ENCODE measurements around the gene NIPAL4.

The NIPAL4 gene

GRCh38 chr5:157463081-157463480 lies 3.1 kb downstream of the NIPAL4 start:
- H3K27ac ChIP-seq (ENCODE audit: low read depth, low read length) = peak overlapping the region; percentile 7; the same call in 1 of the 2 replicates
- H3K27me3 ChIP-seq (ENCODE audit: insufficient read depth, low read length) = peaks cover 19% of the 10 kb centered on the region
- H2AFZ ChIP-seq (ENCODE audit: low read length, unreplicated experiment) = no peak overlapping the region
- H3K36me3 ChIP-seq (ENCODE audit: insufficient read depth, low read length) = no peaks in the 10 kb centered on the region
- no peak overlapping the region for H3K4me3 ChIP-seq (ENCODE audit: low read depth, low read length)
- peaks cover 21% of the 10 kb centered on the region for H3K4me1 ChIP-seq (ENCODE audit: control insufficient read depth, insufficient read depth, low read length, unreplicated experiment)
- H3K79me2 ChIP-seq (ENCODE audit: control insufficient read depth, insufficient read depth, low read length, unreplicated experiment) = no peaks in the 10 kb centered on the region

- H2AFZ ChIP-seq (ENCODE audit: low read length, unreplicated experiment) = no peak overlapping the region
- peak overlapping the region; percentile 74 for H3K27ac ChIP-seq (ENCODE audit: low read depth, low read length)
- H3K4me3 ChIP-seq (ENCODE audit: low read depth, low read length) = no peak overlapping the region
- no peaks in the 10 kb centered on the region for H3K36me3 ChIP-seq (ENCODE audit: insufficient read depth, low read length)
- peaks cover 21% of the 10 kb centered on the region for H3K4me1 ChIP-seq (ENCODE audit: control insufficient read depth, insufficient read depth, low read length, unreplicated experiment)
- H3K79me2 ChIP-seq (ENCODE audit: control insufficient read depth, insufficient read depth, low read length, unreplicated experiment) = no peaks in the 10 kb centered on the region
- peaks cover 19% of the 10 kb centered on the region for H3K27me3 ChIP-seq (ENCODE audit: insufficient read depth, low read length)
These were observed 3.9 kb downstream of the NIPAL4 start for GRCh38 chr5:157463621-157464518.

- peaks cover 21% of the 10 kb centered on the region for H3K4me1 ChIP-seq (ENCODE audit: control insufficient read depth, insufficient read depth, low read length, unreplicated experiment)
- no peaks in the 10 kb centered on the region for H3K36me3 ChIP-seq (ENCODE audit: insufficient read depth, low read length)
- H3K27ac ChIP-seq (ENCODE audit: low read depth, low read length) = peak overlapping the region; percentile 74
- peaks cover 19% of the 10 kb centered on the region for H3K27me3 ChIP-seq (ENCODE audit: insufficient read depth, low read length)
- H3K79me2 ChIP-seq (ENCODE audit: control insufficient read depth, insufficient read depth, low read length, unreplicated experiment) = no peaks in the 10 kb centered on the region
- H3K4me3 ChIP-seq (ENCODE audit: low read depth, low read length) = no peak overlapping the region
- H2AFZ ChIP-seq (ENCODE audit: low read length, unreplicated experiment) = no peak overlapping the region
These were observed 4.6 kb downstream of the NIPAL4 start for GRCh38 chr5:157464519-157465171.

GRCh38 chr5:157468293-157468965 lies 8.4 kb downstream of the NIPAL4 start:
- H3K4me1 ChIP-seq (ENCODE audit: control insufficient read depth, insufficient read depth, low read length, unreplicated experiment) = peaks cover 20% of the 10 kb centered on the region
- no peaks in the 10 kb centered on the region for H3K36me3 ChIP-seq (ENCODE audit: insufficient read depth, low read length)
- no peak overlapping the region for H3K27ac ChIP-seq (ENCODE audit: low read depth, low read length)
- no peak overlapping the region for H3K4me3 ChIP-seq (ENCODE audit: low read depth, low read length)
- no peaks in the 10 kb centered on the region for H3K27me3 ChIP-seq (ENCODE audit: insufficient read depth, low read length)
- H3K79me2 ChIP-seq (ENCODE audit: control insufficient read depth, insufficient read depth, low read length, unreplicated experiment) = no peaks in the 10 kb centered on the region
- no peak overlapping the region for H2AFZ ChIP-seq (ENCODE audit: low read length, unreplicated experiment)

GRCh38 chr5:157469073-157469472 lies 9.1 kb downstream of the NIPAL4 start:
- no peaks in the 10 kb centered on the region for H3K79me2 ChIP-seq (ENCODE audit: control insufficient read depth, insufficient read depth, low read length, unreplicated experiment)
- H3K27me3 ChIP-seq (ENCODE audit: insufficient read depth, low read length) = no peaks in the 10 kb centered on the region
- H2AFZ ChIP-seq (ENCODE audit: low read length, unreplicated experiment) = no peak overlapping the region
- no peaks in the 10 kb centered on the region for H3K36me3 ChIP-seq (ENCODE audit: insufficient read depth, low read length)
- H3K4me1 ChIP-seq (ENCODE audit: control insufficient read depth, insufficient read depth, low read length, unreplicated experiment) = peaks cover 19% of the 10 kb centered on the region
- H3K4me3 ChIP-seq (ENCODE audit: low read depth, low read length) = no peak overlapping the region
- H3K27ac ChIP-seq (ENCODE audit: low read depth, low read length) = no peak overlapping the region

- Histone ChIP-seq H3K27me3 (ENCODE audit: insufficient read depth, low read length) (no peaks in the 10 kb centered on the region), H2AFZ (ENCODE audit: low read length, unreplicated experiment) (no peak overlapping the region), H3K27ac (ENCODE audit: low read depth, low read length) (no peak overlapping the region), H3K79me2 (ENCODE audit: control insufficient read depth, insufficient read depth, low read length, unreplicated experiment) (no peaks in the 10 kb centered on the region), H3K4me1 (ENCODE audit: control insufficient read depth, insufficient read depth, low read length, unreplicated experiment) (peaks cover 14% of the 10 kb centered on the region), H3K36me3 (ENCODE audit: insufficient read depth, low read length) (no peaks in the 10 kb centered on the region), H3K4me3 (ENCODE audit: low read depth, low read length) (no peak overlapping the region)
These were observed 9.7 kb downstream of the NIPAL4 start for GRCh38 chr5:157469687-157470086.

- Histone ChIP-seq H3K4me3 (ENCODE audit: low read depth, low read length) (no peak overlapping the region), H3K4me1 (ENCODE audit: control insufficient read depth, insufficient read depth, low read length, unreplicated experiment) (peaks cover 9% of the 10 kb centered on the region), H3K27ac (ENCODE audit: low read depth, low read length) (no peak overlapping the region), H3K27me3 (ENCODE audit: insufficient read depth, low read length) (no peaks in the 10 kb centered on the region), H3K36me3 (ENCODE audit: insufficient read depth, low read length) (no peaks in the 10 kb centered on the region), H3K79me2 (ENCODE audit: control insufficient read depth, insufficient read depth, low read length, unreplicated experiment) (no peaks in the 10 kb centered on the region), H2AFZ (ENCODE audit: low read length, unreplicated experiment) (no peak overlapping the region)
These were observed 10.6 kb downstream of the NIPAL4 start for GRCh38 chr5:157470631-157471030.

- H3K4me3 ChIP-seq (ENCODE audit: low read depth, low read length) = no peak overlapping the region
These were observed 11.7 kb downstream of the NIPAL4 start for GRCh38 chr5:157471709-157472108.

GRCh38 chr5:157473383-157474320 lies 13.6 kb downstream of the NIPAL4 start:
- Histone ChIP-seq H3K79me2 (ENCODE audit: control insufficient read depth, insufficient read depth, low read length, unreplicated experiment) (no peaks in the 10 kb centered on the region), H3K27me3 (ENCODE audit: insufficient read depth, low read length) (no peaks in the 10 kb centered on the region), H3K36me3 (ENCODE audit: insufficient read depth, low read length) (no peaks in the 10 kb centered on the region), H3K4me1 (ENCODE audit: control insufficient read depth, insufficient read depth, low read length, unreplicated experiment) (peaks cover 9% of the 10 kb centered on the region), H3K27ac (ENCODE audit: low read depth, low read length) (no peak overlapping the region), H3K4me3 (ENCODE audit: low read depth, low read length) (no peak overlapping the region), H2AFZ (ENCODE audit: low read length, unreplicated experiment) (no peak overlapping the region)

More at GRCh38 chr5:157471709-157472108, 11.7 kb downstream of the NIPAL4 start:
- peaks cover 9% of the 10 kb centered on the region for H3K4me1 ChIP-seq (ENCODE audit: control insufficient read depth, insufficient read depth, low read length, unreplicated experiment)
- H3K27me3 ChIP-seq (ENCODE audit: insufficient read depth, low read length) = no peaks in the 10 kb centered on the region
- no peaks in the 10 kb centered on the region for H3K79me2 ChIP-seq (ENCODE audit: control insufficient read depth, insufficient read depth, low read length, unreplicated experiment)
- H2AFZ ChIP-seq (ENCODE audit: low read length, unreplicated experiment) = no peak overlapping the region
- no peaks in the 10 kb centered on the region for H3K36me3 ChIP-seq (ENCODE audit: insufficient read depth, low read length)
- H3K27ac ChIP-seq (ENCODE audit: low read depth, low read length) = no peak overlapping the region

GRCh38 chr5:157475432-157475831 lies 15.4 kb downstream of the NIPAL4 start:
- no peak overlapping the region for H3K27ac ChIP-seq (ENCODE audit: low read depth, low read length)
- no peak overlapping the region for H2AFZ ChIP-seq (ENCODE audit: low read length, unreplicated experiment)
- no peaks in the 10 kb centered on the region for H3K79me2 ChIP-seq (ENCODE audit: control insufficient read depth, insufficient read depth, low read length, unreplicated experiment)
- H3K4me1 ChIP-seq (ENCODE audit: control insufficient read depth, insufficient read depth, low read length, unreplicated experiment) = peaks cover 9% of the 10 kb centered on the region
- H3K4me3 ChIP-seq (ENCODE audit: low read depth, low read length) = no peak overlapping the region
- H3K27me3 ChIP-seq (ENCODE audit: insufficient read depth, low read length) = no peaks in the 10 kb centered on the region
- no peaks in the 10 kb centered on the region for H3K36me3 ChIP-seq (ENCODE audit: insufficient read depth, low read length)
